ENCODE measurements around the gene CLN3. TPM values are rescaled to one million over a fixed set of nuclear protein-coding genes. Genes with fewer than 3 reads are reported as not detected.
"Not testable (repeated sequence)": the region's sequence is repeated elsewhere in the genome, so short reads cannot be mapped to it uniquely, and the experiment has no call there.

The CLN3 gene
- total RNA-seq, 4 donors from 2014 or later = 14.0 to 21.8 (median 18.2) TPM

GRCh38 chr16:28528463-28528867, 36.6 kb upstream of the CLN3 start:
- WGBS, 2 donors (ENCODE audit: low coverage in 1 of 2) = 75% methylated on average over 5 of the region's 5 CpGs; no CpG with 5 or more reads in 1 of the 2 donors

GRCh38 chr16:28527985-28528384, 36.1 kb upstream of the CLN3 start:
- H3K4me3 ChIP-seq = no peak overlapping the region
- no peaks in the 10 kb centered on the region for H3K36me3 ChIP-seq
- no peaks in the 10 kb centered on the region for H3K9me3 ChIP-seq
- H3K27ac ChIP-seq = no peak overlapping the region
- TF ChIP-seq POLR2A (IDR thresholded peaks at IDR 0.05) (no peak), EP300 (IDR thresholded peaks at IDR 0.05) (no peak), POLR2AphosphoS5 (IDR thresholded peaks at IDR 0.05) (no peak), CTCF (IDR thresholded peaks at IDR 0.05) (no peak)
- 71 to 82% methylated on average over 1 to 5 of the region's 5 CpGs for WGBS, 2 donors (ENCODE audit: low coverage in 1 of 2)
- peaks cover 3 to 40% (median 4%) of the 10 kb centered on the region in 3 donors for H3K4me1 ChIP-seq
- no peak for ATAC-seq
- H3K27me3 ChIP-seq = no peaks in the 10 kb centered on the region

More at GRCh38 chr16:28528463-28528867, 36.6 kb upstream of the CLN3 start:
- H3K36me3 ChIP-seq = peaks cover 0 to 2% of the 10 kb centered on the region in 2 donors
- no peaks in the 10 kb centered on the region for H3K9me3 ChIP-seq
- H3K4me3 ChIP-seq = no peak overlapping the region
- H3K27me3 ChIP-seq = no peaks in the 10 kb centered on the region
- H3K27ac ChIP-seq = peak overlapping the region in 1 of 4 donors; percentile 12
- ATAC-seq = no peak
- peaks cover 3 to 42% (median 4%) of the 10 kb centered on the region in 3 donors for H3K4me1 ChIP-seq
- TF ChIP-seq EP300 (IDR thresholded peaks at IDR 0.05) = no peak
- TF ChIP-seq POLR2A (IDR thresholded peaks at IDR 0.05) = no peak

GRCh38 chr16:28527100-28527785, 35.4 kb upstream of the CLN3 start:
- ATAC-seq, H3K4me3 ChIP-seq, H3K9me3 ChIP-seq, H3K27ac ChIP-seq, H3K36me3 ChIP-seq, H3K27me3 ChIP-seq: not testable (repeated sequence)
- peaks cover 3 to 32% (median 4%) of the 10 kb centered on the region in 3 donors for H3K4me1 ChIP-seq
- WGBS, 2 donors (ENCODE audit: low coverage in 1 of 2) = 86 to 90% methylated on average over 2 to 7 of the region's 7 CpGs

GRCh38 chr16:28526201-28527099, 34.6 kb upstream of the CLN3 start:
- ATAC-seq = no peak
- Histone ChIP-seq H3K36me3 (no peaks in the 10 kb centered on the region), H3K9me3 (no peaks in the 10 kb centered on the region), H3K4me3 (no peak overlapping the region), H3K4me1 (peaks cover 0 to 24% (median 3%) of the 10 kb centered on the region in 3 donors), H3K27me3 (no peaks in the 10 kb centered on the region), H3K27ac (no peak overlapping the region)
- no peak for TF ChIP-seq POLR2A (IDR thresholded peaks at IDR 0.05)
- TF ChIP-seq POLR2AphosphoS5 (IDR thresholded peaks at IDR 0.05) = no peak
- no peak for TF ChIP-seq EP300 (IDR thresholded peaks at IDR 0.05)
- no peak for TF ChIP-seq CTCF (IDR thresholded peaks at IDR 0.05)
- WGBS, 2 donors (ENCODE audit: low coverage in 1 of 2) = 79 to 91% methylated on average over 9 of the region's 11 CpGs

GRCh38 chr16:28524681-28525171, 32.9 kb upstream of the CLN3 start:
- Histone ChIP-seq H3K27me3 (no peaks in the 10 kb centered on the region), H3K27ac (peak overlapping the region in 1 of 4 donors; percentile 7), H3K4me3 (no peak overlapping the region), H3K36me3 (no peaks in the 10 kb centered on the region), H3K4me1 (peaks cover 0 to 20% (median 3%) of the 10 kb centered on the region in 3 donors), H3K9me3 (no peaks in the 10 kb centered on the region)
- ATAC-seq = no peak
- TF ChIP-seq EP300 (IDR thresholded peaks at IDR 0.05) = no peak
- TF ChIP-seq CTCF (IDR thresholded peaks at IDR 0.05) = no peak
- no peak for TF ChIP-seq POLR2AphosphoS5 (IDR thresholded peaks at IDR 0.05)
- no peak for TF ChIP-seq POLR2A (IDR thresholded peaks at IDR 0.05)
- WGBS, 2 donors (ENCODE audit: low coverage in 1 of 2) = 75 to 88% methylated on average over 2 to 3 of the region's 6 CpGs
